Measurements from ENCODE around the gene RAB40C.

Gene RAB40C

DNA sequence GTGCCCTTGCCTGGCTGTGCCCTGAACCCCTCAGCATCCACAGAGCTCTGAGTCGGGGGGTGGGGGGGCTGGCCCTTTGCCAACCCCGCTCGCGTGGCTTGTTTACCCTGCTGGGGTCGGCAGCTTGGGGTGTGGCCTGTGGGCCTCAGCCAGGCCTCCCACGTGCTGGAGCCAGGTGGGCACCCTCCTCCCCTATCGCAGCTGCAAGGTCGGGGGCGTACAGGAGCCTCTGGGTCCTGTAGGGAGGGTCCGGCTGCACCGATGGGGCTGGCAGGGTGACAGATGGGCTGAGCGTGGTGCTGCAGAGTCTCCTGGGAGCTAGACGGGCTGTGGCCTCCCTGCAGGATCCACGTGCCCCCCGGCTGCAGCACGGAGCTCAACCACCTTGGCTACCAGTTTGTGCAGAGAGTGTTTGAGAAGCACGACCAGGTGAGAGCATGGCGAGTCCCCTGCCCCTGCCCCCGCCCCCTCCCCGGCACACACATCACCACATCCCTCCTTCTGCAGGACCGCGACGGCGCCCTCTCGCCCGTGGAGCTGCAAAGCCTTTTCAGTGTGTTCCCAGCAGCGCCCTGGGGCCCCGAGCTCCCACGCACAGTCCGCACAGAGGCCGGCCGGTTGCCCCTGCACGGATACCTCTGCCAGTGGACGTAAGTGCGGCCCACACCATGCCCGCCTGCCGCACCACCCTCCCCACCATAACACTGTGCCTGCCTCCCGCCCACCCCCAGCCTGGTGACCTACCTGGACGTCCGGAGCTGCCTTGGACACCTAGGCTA is 81.7 kb downstream of the RAB40C start:
- no peak for DNase-seq

DNA sequence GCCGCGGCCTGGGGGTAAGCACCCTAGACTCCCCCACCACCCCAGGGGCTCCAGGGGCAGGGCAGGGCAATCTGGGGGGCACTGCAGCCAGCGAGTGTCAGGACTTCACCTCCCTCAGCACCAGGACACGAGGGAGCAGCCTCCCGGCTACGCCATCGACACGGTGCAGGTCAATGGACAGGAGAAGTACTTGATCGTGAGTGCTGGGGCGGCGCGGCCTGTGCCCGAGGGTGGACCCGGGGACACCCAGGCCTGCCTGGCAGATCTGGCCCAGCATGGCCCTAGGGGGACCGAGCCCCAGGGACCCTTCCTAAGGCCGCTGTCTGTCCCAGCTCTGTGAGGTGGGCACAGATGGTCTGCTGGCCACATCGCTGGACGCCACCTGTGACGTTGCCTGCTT is 82.5 kb downstream of the RAB40C start:
- no peak for DNase-seq

DNA sequence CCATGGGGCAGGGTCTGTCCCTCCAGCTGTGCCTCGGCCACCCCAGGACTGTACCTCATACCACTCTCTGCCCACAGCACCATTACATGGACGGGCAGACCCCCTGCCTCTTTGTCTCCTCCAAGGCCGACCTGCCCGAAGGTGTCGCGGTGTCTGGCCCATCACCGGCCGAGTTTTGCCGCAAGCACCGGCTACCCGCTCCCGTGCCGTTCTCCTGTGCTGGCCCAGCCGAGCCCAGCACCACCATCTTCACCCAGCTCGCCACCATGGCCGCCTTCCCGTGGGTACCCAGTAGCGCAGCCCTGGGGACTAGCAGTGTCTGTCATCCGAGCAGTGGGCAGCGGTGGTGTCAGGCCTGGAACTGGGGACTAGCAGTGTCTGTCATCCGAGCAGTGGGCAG is 83.0 kb downstream of the RAB40C start:
- DNase-seq: no peak

DNA sequence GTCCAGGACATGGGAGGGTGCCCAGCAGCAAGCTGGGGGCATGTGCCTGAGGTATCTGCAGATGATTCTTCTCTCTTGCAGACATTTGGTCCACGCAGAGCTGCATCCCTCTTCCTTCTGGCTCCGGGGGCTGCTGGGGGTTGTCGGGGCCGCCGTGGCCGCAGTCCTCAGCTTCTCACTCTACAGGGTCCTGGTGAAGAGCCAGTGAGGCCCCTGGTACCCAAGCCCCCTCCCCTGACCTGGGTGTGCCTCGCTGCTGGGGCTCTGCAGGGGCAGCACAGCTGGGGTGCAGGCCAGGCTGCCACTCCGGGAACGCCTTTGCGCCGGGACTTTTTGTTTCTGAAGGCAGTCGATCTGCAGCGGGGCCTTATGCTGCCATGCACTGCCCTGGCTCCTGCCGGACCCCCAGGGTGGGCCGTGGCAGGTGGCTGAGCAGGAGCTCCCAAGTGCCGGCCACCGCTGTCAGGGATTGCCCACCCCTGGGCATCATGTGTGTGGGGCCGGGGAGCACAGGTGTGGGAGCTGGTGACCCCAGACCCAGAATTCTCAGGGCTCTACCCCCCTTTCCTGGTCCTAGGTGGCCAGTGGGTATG is 83.6 kb downstream of the RAB40C start:
- DNase-seq: no peak

DNA sequence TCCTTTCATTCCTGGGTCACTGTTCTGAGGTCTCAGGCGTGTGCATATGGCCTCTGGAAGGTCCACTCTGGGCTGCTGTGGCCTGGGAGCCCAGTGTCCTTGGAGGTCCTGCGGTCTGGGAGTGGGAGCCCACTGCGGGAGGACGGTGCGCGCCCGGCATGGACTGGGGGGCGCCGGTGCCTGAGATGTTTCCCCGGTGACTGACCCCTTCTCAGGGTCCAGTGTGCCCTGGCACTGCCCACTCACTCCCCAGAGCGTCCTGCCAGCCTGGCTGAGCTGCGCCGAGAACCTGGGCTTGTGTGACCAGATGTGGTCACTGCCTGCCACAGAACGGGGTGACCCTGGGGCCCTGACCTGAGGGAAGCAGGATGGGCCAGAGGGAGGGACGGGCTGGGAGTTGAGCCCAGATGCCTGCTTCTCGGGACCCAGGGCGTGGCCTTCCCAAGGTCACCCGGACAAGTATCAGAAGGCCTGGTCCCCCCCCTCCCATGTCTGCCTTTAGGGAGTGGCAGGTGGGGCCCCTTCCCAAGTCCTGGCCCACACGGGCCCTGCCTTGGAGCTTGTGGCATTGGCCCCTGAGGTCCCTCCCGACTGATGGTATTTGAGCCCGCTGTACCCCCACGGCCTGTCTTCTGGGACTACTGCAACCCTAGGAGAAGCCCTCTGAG is 84.5 kb downstream of the RAB40C start:
- DNase-seq: no peak

DNA sequence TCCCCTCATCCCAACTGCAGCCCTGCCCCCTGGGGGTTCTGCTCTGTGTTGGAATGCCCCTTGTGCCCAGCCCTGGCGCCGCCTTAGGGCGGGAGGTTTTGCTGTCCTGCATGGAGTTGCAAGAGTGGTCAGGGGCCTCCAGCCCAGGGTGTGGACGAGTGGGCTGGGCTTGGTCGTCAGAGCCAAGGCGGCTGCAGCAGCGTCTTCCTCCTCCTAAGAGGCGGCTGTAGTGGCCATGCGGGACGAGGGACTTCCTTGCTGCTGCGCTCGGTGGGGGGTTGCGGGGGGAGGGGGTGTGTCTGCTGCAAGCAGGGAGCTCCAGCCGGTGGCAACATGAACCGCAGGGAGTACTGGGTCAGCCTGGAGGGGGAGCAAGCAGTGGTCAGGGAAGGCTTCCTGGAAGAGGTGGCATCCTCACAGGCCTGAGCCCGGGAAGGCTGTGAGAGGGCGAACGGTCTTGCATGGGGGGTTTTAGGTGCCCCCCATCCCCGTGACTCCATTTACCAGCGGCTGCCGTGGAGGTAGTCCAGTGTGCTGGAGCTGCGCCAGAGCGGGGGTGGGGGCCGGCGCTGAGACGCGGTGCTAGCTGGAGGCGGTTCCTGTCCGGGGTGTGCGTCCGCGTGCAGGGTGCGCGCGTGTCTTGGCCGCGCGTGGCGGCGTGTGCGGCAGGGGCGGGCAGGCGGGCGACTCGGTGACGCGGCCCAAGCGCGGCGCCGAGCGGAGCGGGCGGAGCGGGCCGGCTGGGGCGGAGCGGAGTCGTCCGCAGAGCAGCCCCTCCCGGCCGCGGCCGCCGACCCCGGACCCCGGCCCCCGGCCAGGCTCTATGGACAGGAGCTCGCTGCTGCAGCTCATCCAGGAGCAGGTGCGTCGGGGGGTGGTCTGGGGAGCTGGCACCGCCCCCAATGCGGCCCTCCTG is 85.4 kb downstream of the RAB40C start, which contains the start of gene RHBDL1:
Gene RHBDL1 (plus strand): TSS at position 704 of the 916 bp plus-strand sequence. CDS start 120 bp downstream, at position 824.
- DNase-seq: peak in 2 of 3 donors; percentile 46 to 63

DNA sequence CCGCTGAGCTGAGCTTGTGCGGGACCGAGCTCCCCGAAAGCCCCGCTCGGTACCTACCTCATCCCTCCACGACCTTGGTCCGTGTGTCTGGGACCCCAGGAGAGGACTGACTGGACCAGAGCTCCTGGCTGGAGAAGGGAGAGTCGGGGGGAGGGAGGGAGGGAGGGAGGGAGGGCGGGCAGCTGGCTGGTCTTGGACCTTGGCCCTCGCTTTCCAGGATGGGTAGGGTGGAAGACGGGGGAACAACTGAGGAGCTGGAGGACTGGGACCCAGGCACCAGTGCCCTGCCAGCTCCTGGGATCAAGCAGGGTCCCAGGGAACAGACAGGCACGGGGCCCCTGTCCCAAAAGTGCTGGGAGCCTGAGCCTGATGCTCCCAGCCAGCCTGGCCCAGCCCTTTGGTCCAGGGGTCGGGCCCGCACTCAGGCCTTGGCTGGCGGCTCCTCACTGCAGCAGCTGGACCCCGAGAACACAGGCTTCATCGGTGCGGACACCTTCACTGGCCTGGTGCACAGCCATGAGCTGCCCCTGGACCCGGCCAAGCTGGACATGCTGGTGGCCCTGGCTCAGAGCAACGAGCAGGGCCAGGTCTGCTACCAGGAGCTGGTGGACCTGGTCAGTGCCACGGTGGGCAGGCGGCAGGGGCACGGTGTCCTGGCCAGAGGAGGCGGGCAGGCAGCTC is 86.2 kb downstream of the RAB40C start:
- DNase-seq: no peak

DNA sequence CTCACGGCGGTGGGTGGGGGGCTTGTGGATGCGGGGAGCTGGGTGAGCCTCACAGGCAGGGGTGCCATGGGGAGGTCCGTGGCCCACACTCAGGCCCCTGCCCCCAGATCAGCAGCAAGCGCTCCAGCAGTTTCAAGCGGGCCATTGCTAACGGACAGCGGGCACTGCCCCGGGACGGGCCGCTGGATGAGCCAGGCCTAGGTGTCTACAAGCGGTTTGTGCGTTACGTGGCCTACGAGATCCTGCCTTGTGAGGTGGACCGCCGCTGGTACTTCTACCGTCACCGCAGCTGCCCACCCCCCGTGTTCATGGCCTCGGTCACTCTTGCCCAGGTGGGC is 86.7 kb downstream of the RAB40C start:
- no peak for DNase-seq

DNA sequence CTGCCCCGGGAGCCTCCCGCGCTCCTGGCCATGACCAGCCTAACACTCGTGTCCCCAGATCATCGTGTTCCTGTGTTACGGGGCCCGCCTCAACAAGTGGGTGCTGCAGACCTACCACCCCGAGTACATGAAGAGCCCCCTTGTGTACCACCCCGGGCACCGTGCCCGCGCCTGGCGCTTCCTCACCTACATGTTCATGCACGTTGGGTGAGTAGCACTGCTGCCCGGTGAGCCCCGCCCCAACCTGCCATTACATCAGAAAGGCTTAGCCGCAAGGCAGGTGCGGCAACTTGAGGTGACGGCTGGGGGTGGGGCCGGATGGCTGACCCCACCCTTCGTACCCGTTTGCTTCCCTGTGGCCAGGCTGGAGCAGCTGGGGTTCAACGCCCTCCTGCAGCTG is 87.0 kb downstream of the RAB40C start:
- no peak for DNase-seq

DNA sequence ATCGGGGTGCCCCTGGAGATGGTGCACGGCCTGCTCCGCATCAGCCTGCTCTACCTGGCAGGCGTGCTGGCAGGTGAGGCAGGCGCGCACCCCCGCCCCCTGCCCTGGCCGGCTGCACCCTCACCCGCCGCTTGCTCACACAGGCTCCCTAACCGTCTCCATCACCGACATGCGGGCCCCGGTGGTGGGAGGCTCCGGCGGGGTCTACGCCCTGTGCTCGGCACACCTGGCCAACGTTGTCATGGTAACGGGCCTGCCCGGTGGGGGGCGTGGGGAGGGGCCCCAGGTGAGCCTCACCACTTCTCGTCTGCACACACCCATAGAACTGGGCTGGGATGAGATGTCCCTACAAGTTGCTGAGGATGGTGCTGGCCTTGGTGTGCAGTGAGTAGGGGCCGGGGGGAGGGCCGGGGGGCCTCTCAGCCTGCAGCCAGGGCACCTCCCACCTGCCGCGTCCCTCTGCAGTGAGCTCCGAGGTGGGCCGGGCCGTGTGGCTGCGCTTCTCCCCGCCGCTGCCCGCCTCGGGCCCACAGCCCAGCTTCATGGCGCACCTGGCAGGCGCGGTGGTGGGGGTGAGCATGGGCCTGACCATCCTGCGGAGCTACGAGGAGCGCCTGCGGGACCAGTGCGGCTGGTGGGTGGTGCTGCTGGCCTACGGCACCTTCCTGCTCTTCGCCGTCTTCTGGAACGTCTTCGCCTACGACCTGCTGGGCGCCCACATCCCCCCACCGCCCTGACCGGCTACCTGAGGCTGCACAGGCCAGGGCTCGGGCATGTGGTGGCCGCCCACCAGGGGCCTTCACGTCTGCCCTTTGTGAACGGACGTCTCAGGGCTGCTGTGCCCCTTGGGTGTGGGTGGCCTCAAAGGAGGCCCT is 87.7 kb downstream of the RAB40C start:
- DNase-seq: no peak

DNA sequence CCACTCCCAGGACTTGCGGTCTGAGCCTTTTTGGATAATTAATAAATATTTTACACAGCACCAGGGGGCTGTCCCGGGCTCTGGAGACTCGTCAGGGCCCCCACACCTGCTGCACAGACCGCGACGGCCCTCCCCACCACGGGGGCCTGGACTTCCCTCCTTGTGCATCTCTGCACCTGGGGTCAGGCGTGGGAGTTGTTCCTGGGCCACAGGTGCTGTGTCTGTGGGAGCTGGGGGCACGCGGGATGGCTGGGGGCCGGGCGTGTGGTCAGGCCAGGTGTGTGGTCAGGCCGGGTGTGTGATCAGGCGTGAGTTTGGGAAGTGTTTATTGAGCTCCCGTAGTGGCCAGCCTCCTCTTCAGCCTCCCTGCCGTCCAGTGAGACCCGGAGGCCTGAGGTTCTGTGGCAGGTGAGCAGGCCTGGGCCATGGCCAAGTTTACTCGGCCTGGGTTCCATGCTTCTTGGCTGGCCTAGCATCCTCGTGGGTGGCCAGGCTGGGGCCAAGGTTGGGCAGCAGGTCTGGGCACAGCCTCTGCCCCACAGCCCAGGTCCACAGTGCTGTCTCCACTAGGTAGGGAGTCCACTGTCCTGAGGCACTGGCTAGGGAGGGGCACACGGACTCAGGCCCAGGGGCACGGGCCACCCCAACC is 88.5 kb downstream of the RAB40C start:
- DNase-seq: no peak
